CD4-positive, alpha-beta T cell treated with Interleukin-21 for 1 hour (primary cell): ENCODE results near the gene TMEM243.

Experiments
- DNase-seq: peaks from one replicate; pipeline ENCODE4 v3.0.0-alpha.2; 2020

Gene TMEM243

GRCh38 chr7:87154569-87154968 is 65.0 kb downstream of the TMEM243 start:
- no peak for DNase-seq

- no peak for DNase-seq
These were observed 65.4 kb downstream of the TMEM243 start for GRCh38 chr7:87154166-87154565.

GRCh38 chr7:87152897-87153641 is 66.5 kb downstream of the TMEM243 start:
- peak; percentile 41 for DNase-seq

- DNase-seq: peak; percentile 87
These were observed 67.2 kb downstream of the TMEM243 start, which contains the start of gene DMTF1 for GRCh38 chr7:87152112-87152896. DMTF1 (plus strand) TSS chr7:87152453; CDS start chr7:87164942, 12,489 bp downstream.

- DNase-seq: no peak
These were observed 67.8 kb downstream of the TMEM243 start for GRCh38 chr7:87151729-87152111.

GRCh38 chr7:87151002-87151728 is 68.4 kb downstream of the TMEM243 start:
- no peak for DNase-seq

GRCh38 chr7:87148332-87148955 is 71.1 kb downstream of the TMEM243 start:
- DNase-seq: peak; percentile 39

- DNase-seq: no peak
These were observed 72.0 kb downstream of the TMEM243 start for GRCh38 chr7:87147500-87147899.

GRCh38 chr7:87146740-87147386 is 72.7 kb downstream of the TMEM243 start:
- no peak for DNase-seq
